ENCODE results near the gene INVS. TPM values are rescaled to one million over a fixed set of nuclear protein-coding genes. Genes with fewer than 3 reads are reported as not detected.
"Not testable (repeated sequence)": the region's sequence is repeated elsewhere in the genome, so short reads cannot be mapped to it uniquely, and the experiment has no call there.

The INVS gene
- total and polyA plus RNA-seq, 2 experiments from 2014 or later: 8.5 to 17.0 TPM

DNA sequence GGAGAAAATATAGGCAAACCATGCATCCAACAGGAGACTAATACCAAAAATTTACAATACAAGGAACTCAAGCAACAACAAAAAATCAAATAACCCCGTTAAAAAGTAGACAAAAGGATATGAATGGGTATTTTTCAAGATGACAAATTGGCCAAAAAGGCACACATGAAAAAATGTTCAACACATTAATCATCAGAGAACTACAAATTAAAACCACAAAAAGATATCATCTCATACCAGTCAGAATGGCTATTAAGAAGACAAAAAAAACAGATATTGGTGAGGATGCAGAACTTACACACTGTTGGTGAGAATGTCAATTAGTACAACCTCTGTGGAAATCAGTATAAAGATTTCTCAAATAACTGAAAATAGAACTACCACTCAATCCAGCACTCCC is 218.7 kb downstream of the INVS start:
- Histone ChIP-seq H2AFZ (no peak overlapping the region), H3K36me3 (ENCODE audit: low read depth) (peaks cover 32% of the 10 kb centered on the region; the same call in 1 of the 2 replicates), H3K79me2 (ENCODE audit: insufficient read depth) (peaks cover 55% of the 10 kb centered on the region), H3K4me1 (ENCODE audit: insufficient read depth) (peaks cover 13% of the 10 kb centered on the region), H3F3A (ENCODE audit: insufficient read depth) (peaks cover 19% of the 10 kb centered on the region), H3K9me3 (ENCODE audit: low read depth) (no peaks in the 10 kb centered on the region), H3K4me3 (no peak overlapping the region), H3K9me2 (ENCODE audit: insufficient read depth) (no peaks in the 10 kb centered on the region), H3K4me2 (ENCODE audit: unreplicated experiment) (peak overlapping the region; percentile 21), H3K9ac (no peak overlapping the region), H3K27ac (peak overlapping the region; percentile 19; the same call in 1 of the 2 replicates), H4K20me1 (ENCODE audit: insufficient read depth) (peaks cover 7% of the 10 kb centered on the region; the same call in 1 of the 2 replicates), H3K27me3 (replicated peaks; ENCODE audit: insufficient read depth) (no peaks in the 10 kb centered on the region)
- WGBS, 2 experiments (ENCODE audit: low coverage in 1 of 2, low lambda C conversion rate in 2 of 2, missing lambda C conversion rate in 2 of 2): 0 to 5% methylated on average over 1 of the region's 1 CpG
- in situ Hi-C loops (cut with MboI): no loop called here
- TF ChIP-seq EZH2 (IDR thresholded peaks at IDR 0.05; ENCODE audit: insufficient read depth, poor library complexity, severe bottlenecking) (no peak), EZH2phosphoT487 (IDR thresholded peaks at IDR 0.05; ENCODE audit: insufficient read depth, low read depth) (no peak)
- peak; percentile 72 for DNase-seq

DNA sequence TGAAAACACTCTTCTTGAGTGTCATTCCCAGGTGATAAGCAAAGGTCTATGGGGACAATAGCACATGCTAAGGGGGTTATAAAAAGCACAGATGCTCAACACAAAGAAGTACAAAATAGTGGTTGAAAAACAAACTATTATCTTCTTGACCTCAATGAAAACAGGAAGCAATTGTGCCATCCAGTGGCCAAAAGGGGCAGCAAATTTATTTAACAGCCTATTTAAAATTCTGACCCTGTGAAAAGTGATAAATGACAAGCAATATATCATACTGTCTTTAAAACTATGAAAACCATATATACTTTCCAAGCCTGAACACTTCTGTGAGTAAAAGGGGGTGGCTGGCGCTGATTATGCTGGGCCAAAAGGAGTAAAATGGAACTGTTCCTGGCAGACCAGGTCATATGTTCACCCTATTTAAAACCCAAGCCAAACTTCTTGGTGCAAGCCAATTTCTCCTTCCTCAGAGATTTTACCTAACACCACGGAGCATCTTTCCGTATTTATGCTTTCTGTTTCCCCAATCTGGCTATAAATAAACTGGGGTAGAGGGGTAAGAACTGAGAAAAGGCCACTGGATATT is 224.0 kb downstream of the INVS start:
- H3K4me1 ChIP-seq (ENCODE audit: insufficient read depth): peaks cover 2% of the 10 kb centered on the region
- H3K36me3 ChIP-seq (ENCODE audit: low read depth): peaks cover 20% of the 10 kb centered on the region; the same call in 1 of the 2 replicates
- no peaks in the 10 kb centered on the region for H3K9me2 ChIP-seq (ENCODE audit: insufficient read depth)
- H3K27ac ChIP-seq: no peak overlapping the region
- peak; percentile 58 for DNase-seq
- H3K9ac ChIP-seq: no peak overlapping the region
- no peak overlapping the region for H3K4me2 ChIP-seq (ENCODE audit: unreplicated experiment)
- no peak for TF ChIP-seq EZH2phosphoT487 (IDR thresholded peaks at IDR 0.05; ENCODE audit: insufficient read depth, low read depth)
- TF ChIP-seq EZH2 (IDR thresholded peaks at IDR 0.05; ENCODE audit: insufficient read depth, poor library complexity, severe bottlenecking): no peak
- no peak overlapping the region for H3K4me3 ChIP-seq
- H3K9me3 ChIP-seq (ENCODE audit: low read depth): no peaks in the 10 kb centered on the region
- in situ Hi-C loops (cut with MboI): no loop called here
- no peak overlapping the region for H2AFZ ChIP-seq
- 65 to 78% methylated on average over 3 of the region's 3 CpGs for WGBS, 2 experiments (ENCODE audit: low coverage in 1 of 2, low lambda C conversion rate in 2 of 2, missing lambda C conversion rate in 2 of 2)
- H4K20me1 ChIP-seq (ENCODE audit: insufficient read depth): peaks cover 3% of the 10 kb centered on the region; the same call in 1 of the 2 replicates
- H3K27me3 ChIP-seq (replicated peaks; ENCODE audit: insufficient read depth): no peaks in the 10 kb centered on the region
- H3K79me2 ChIP-seq (ENCODE audit: insufficient read depth): peaks cover 8% of the 10 kb centered on the region; the same call in 1 of the 2 replicates
- H3F3A ChIP-seq (ENCODE audit: insufficient read depth): peaks cover 8% of the 10 kb centered on the region

DNA sequence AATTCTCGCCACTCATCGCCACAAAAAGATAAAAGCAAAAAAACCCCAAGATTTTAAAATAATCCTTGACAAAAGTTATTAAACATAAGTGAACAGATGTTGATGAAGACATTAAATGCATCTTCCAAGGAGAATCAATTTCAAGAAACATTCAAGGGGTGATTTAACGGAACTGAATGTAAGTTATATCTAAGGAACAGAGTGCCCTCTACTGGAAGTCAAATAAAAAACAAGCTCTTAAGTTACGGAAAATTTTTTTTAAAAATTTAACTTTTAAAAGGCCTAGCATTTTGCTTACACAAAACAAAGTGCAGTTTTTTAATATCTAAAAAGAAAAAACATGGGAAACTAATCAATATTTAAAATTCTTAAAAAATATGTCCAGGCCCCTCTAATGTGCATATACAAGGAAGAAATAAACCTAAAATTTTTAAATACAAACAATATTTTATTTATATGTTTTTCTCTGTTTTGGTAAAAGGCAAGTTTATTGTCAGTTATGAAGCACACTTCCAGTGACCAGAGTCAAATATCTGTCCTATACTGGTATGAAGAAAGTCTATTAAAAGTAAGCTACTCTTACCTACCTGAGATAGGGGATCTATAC is 225.7 kb downstream of the INVS start:
- in situ Hi-C loops (cut with MboI): loop anchor here (25.0 kb wide), 1 partner anchor 263 kb away; the partner anchor contains the start of gene CAVIN4
- no peaks in the 10 kb centered on the region for H3K9me2 ChIP-seq (ENCODE audit: insufficient read depth)
- no peaks in the 10 kb centered on the region for H4K20me1 ChIP-seq (ENCODE audit: insufficient read depth)
- no peaks in the 10 kb centered on the region for H3F3A ChIP-seq (ENCODE audit: insufficient read depth)
- H3K9ac ChIP-seq: no peak overlapping the region
- peak; percentile 74 for DNase-seq
- H3K79me2 ChIP-seq (ENCODE audit: insufficient read depth): peaks cover 20% of the 10 kb centered on the region
- TF ChIP-seq EZH2 (IDR thresholded peaks at IDR 0.05; ENCODE audit: insufficient read depth, poor library complexity, severe bottlenecking) (no peak), EZH2phosphoT487 (IDR thresholded peaks at IDR 0.05; ENCODE audit: insufficient read depth, low read depth) (no peak)
- H2AFZ ChIP-seq: no peak overlapping the region
- H3K9me3 ChIP-seq (ENCODE audit: low read depth): no peaks in the 10 kb centered on the region
- H3K36me3 ChIP-seq (ENCODE audit: low read depth): peaks cover 20% of the 10 kb centered on the region; the same call in 1 of the 2 replicates
- H3K27ac ChIP-seq: no peak overlapping the region
- H3K4me1 ChIP-seq (ENCODE audit: insufficient read depth): no peaks in the 10 kb centered on the region
- H3K4me3 ChIP-seq: no peak overlapping the region
- H3K4me2 ChIP-seq (ENCODE audit: unreplicated experiment): no peak overlapping the region
- 57 to 67% methylated on average over 4 of the region's 4 CpGs for WGBS, 2 experiments (ENCODE audit: low coverage in 1 of 2, low lambda C conversion rate in 2 of 2, missing lambda C conversion rate in 2 of 2)
- H3K27me3 ChIP-seq (replicated peaks; ENCODE audit: insufficient read depth): no peaks in the 10 kb centered on the region

DNA sequence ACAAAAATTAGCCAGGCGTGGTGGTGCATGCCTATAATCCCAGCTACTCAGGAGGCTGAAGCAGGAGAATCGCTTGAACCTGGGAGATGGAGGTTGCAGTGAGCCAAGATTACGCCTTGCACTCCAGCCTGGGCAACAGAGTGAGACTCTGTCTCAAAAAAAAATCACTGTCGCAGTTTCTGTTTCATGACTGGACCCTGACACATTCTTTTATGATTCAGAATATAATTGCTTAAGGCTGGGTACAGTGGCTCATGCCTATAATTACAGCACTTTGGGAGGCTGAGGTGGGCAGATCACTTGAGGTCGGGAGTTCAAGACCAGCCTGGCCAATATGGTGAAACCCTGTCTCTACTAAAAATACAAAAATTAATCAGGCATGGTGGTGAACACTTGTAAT is 239.7 kb downstream of the INVS start:
- H3K27me3 ChIP-seq (replicated peaks; ENCODE audit: insufficient read depth); H4K20me1 ChIP-seq (ENCODE audit: insufficient read depth); H3K27ac ChIP-seq; H2AFZ ChIP-seq; H3K9me3 ChIP-seq (ENCODE audit: low read depth); H3F3A ChIP-seq (ENCODE audit: insufficient read depth); H3K4me1 ChIP-seq (ENCODE audit: insufficient read depth); H3K36me3 ChIP-seq (ENCODE audit: low read depth); H3K9me2 ChIP-seq (ENCODE audit: insufficient read depth); H3K4me2 ChIP-seq (ENCODE audit: unreplicated experiment); H3K9ac ChIP-seq; H3K4me3 ChIP-seq: not testable (repeated sequence)
- peak; percentile 38 for DNase-seq
- H3K79me2 ChIP-seq (ENCODE audit: insufficient read depth): peaks cover 96% of the 10 kb centered on the region
- 77 to 78% methylated on average over 5 of the region's 5 CpGs for WGBS, 2 experiments (ENCODE audit: low coverage in 1 of 2, low lambda C conversion rate in 2 of 2, missing lambda C conversion rate in 2 of 2)
- in situ Hi-C loops (cut with MboI): loop anchor here (25.0 kb wide), 1 partner anchor 249 kb away; the partner anchor contains the start of gene CAVIN4

All from GM23248 (cell line).